KMS-11 (cell line): ENCODE results near the gene TGIF1.

ENCODE experiments used
- H2AFZ ChIP-seq: fragments of 200-600 bp; sonication (generic); 2 replicates; pipeline ENCODE4 v1.6.1; 2016; ENCODE audit warnings: antibody characterized with exemption, mixed run types, low read depth
- H3K27ac ChIP-seq: fragments of 200-600 bp; sonication (generic); 2 replicates; pipeline ENCODE4 v1.6.1; 2016; ENCODE audit warnings: mild to moderate bottlenecking, mixed run types
- H3K27me3 ChIP-seq: fragments of 200-600 bp; sonication (generic); 2 replicates; pipeline ENCODE4 v1.6.1; 2017; ENCODE audit warnings: mild to moderate bottlenecking, low read depth, mixed run types, moderate library complexity; ENCODE audit not compliant: insufficient read depth
- H3K36me3 ChIP-seq: fragments of 200-600 bp; sonication (generic); 2 replicates; pipeline ENCODE4 v1.6.1; 2017; ENCODE audit warnings: mild to moderate bottlenecking, mixed run types; ENCODE audit not compliant: insufficient read depth
- H3K4me1 ChIP-seq: fragments of 200-600 bp; sonication (generic); 2 replicates; pipeline ENCODE4 v1.6.1; 2016; ENCODE audit warnings: mild to moderate bottlenecking, low read depth, mixed run types; ENCODE audit not compliant: poor library complexity, severe bottlenecking
- H3K4me2 ChIP-seq: fragments of 200-600 bp; sonication (generic); 2 replicates; pipeline ENCODE4 v1.7.0; 2016; ENCODE audit warnings: mild to moderate bottlenecking, mixed run types
- H3K4me3 ChIP-seq: fragments of 200-600 bp; sonication (generic); IDR thresholded peaks from 2 replicates; pipeline ENCODE4 v1.6.1; 2017; ENCODE audit warnings: low read depth, low read length, mixed read lengths; ENCODE audit not compliant: insufficient read depth
- H3K79me2 ChIP-seq: fragments of 200-600 bp; sonication (generic); 2 replicates; pipeline ENCODE4 v1.6.1; 2016; ENCODE audit warnings: low read depth, mixed run types; ENCODE audit not compliant: insufficient read depth
- H3K9ac ChIP-seq: fragments of 200-600 bp; sonication (generic); 2 replicates; pipeline ENCODE4 v1.6.1; 2016; ENCODE audit warnings: mild to moderate bottlenecking, mixed run types
- H4K20me1 ChIP-seq: fragments of 200-600 bp; sonication (generic); 2 replicates; pipeline ENCODE4 v1.6.1; 2016; ENCODE audit warnings: mild to moderate bottlenecking, mixed run types; ENCODE audit not compliant: insufficient read depth
- CTCF ChIP-seq: fragments of 200-600 bp; sonication (generic); conservative IDR thresholded peaks from 2 replicates; pipeline ENCODE4 v1.6.1; 2017; ENCODE audit warnings: low read depth, mild to moderate bottlenecking, antibody characterized with exemption, low read length, moderate library complexity, mixed read lengths

Gene TGIF1

GRCh38 chr18:3450012-3450798, at the start of gene TGIF1:
Gene TGIF1 (plus strand): TSS chr18:3450172. CDS start chr18:3450490, 318 bp downstream.
- H2AFZ ChIP-seq, result peak within 1 kb of the TSS; percentile 63
- peak within 1 kb of the TSS; percentile 94 for H3K27ac ChIP-seq
- H3K4me3 ChIP-seq, result no peak within 1 kb of the TSS
- no peaks in the 10 kb centered on the region for H4K20me1 ChIP-seq
- H3K4me1 ChIP-seq, result peaks cover 38% of the 10 kb centered on the region
- TF ChIP-seq CTCF, result no peak
- H3K27me3 ChIP-seq, result no peaks in the 10 kb centered on the region
- H3K36me3 ChIP-seq, result no peaks in the 10 kb centered on the region
- peak within 1 kb of the TSS; percentile 82 for H3K4me2 ChIP-seq
- peak within 1 kb of the TSS; percentile 85 for H3K9ac ChIP-seq
- H3K79me2 ChIP-seq, result peaks cover 24% of the 10 kb centered on the region; the same call in 1 of the 2 replicates

GRCh38 chr18:3400567-3401296, 49.2 kb upstream of the TGIF1 start:
- Histone ChIP-seq H3K27me3 (no peaks in the 10 kb centered on the region), H4K20me1 (no peaks in the 10 kb centered on the region), H3K4me2 (no peak overlapping the region), H3K4me3 (no peak overlapping the region), H3K4me1 (no peaks in the 10 kb centered on the region), H2AFZ (no peak overlapping the region), H3K79me2 (no peaks in the 10 kb centered on the region), H3K36me3 (no peaks in the 10 kb centered on the region), H3K9ac (no peak overlapping the region), H3K27ac (no peak overlapping the region)
- TF ChIP-seq CTCF, result no peak

GRCh38 chr18:3401669-3402620, 48.0 kb upstream of the TGIF1 start:
- no peaks in the 10 kb centered on the region for H3K27me3 ChIP-seq
- H3K4me3 ChIP-seq, result no peak overlapping the region
- TF ChIP-seq CTCF, result no peak
- H3K9ac ChIP-seq, result no peak overlapping the region
- H4K20me1 ChIP-seq, result no peaks in the 10 kb centered on the region
- H3K79me2 ChIP-seq, result no peaks in the 10 kb centered on the region
- H3K27ac ChIP-seq, result no peak overlapping the region
- H3K4me2 ChIP-seq, result no peak overlapping the region
- H3K4me1 ChIP-seq, result no peaks in the 10 kb centered on the region
- H2AFZ ChIP-seq, result no peak overlapping the region
- H3K36me3 ChIP-seq, result no peaks in the 10 kb centered on the region

GRCh38 chr18:3402982-3403451, 47.0 kb upstream of the TGIF1 start:
- Histone ChIP-seq H2AFZ (no peak overlapping the region), H3K27ac (no peak overlapping the region), H3K4me1 (no peaks in the 10 kb centered on the region), H3K27me3 (no peaks in the 10 kb centered on the region), H3K9ac (no peak overlapping the region), H3K36me3 (no peaks in the 10 kb centered on the region), H3K4me2 (no peak overlapping the region), H4K20me1 (no peaks in the 10 kb centered on the region), H3K79me2 (no peaks in the 10 kb centered on the region), H3K4me3 (no peak overlapping the region)
- no peak for TF ChIP-seq CTCF
